Smooth muscle cell (in vitro differentiated cells): ENCODE data around the gene PAPOLB. TPM values are rescaled to one million over a fixed set of nuclear protein-coding genes. Genes with fewer than 3 reads are reported as not detected.

ENCODE experiments used
- DNase-seq: peaks from one replicate; lab custom pipeline; 2025; ENCODE audit not compliant: unreplicated experiment; lab: John Stamatoyannopoulos, UW
- H2AFZ ChIP-seq: fragments of 200-600 bp; sonication (generic); 2 replicates; pipeline ENCODE4 v1.6.0; 2016; ENCODE audit warnings: antibody characterized with exemption, low read depth, mild to moderate bottlenecking
- H3F3A ChIP-seq: fragments of 200-600 bp; sonication (generic); 2 replicates; pipeline ENCODE4 v1.6.0; 2017; ENCODE audit warnings: antibody characterized with exemption, low read depth
- H3K27ac ChIP-seq: fragments of 200-600 bp; sonication (generic); 2 replicates; pipeline ENCODE4 v1.5.1; 2016; ENCODE audit warnings: low read depth, mild to moderate bottlenecking
- H3K27me3 ChIP-seq: fragments of 200-600 bp; sonication (generic); 2 replicates; pipeline ENCODE4 v1.6.1; 2016; ENCODE audit warnings: low read depth, mild to moderate bottlenecking
- H3K36me3 ChIP-seq: fragments of 200-600 bp; sonication (generic); 2 replicates; pipeline ENCODE4 v1.5.1; 2016; ENCODE audit warnings: low read depth
- H3K4me1 ChIP-seq: fragments of 200-600 bp; sonication (generic); 2 replicates; pipeline ENCODE4 v1.5.1; 2016; ENCODE audit warnings: low read depth
- H3K4me2 ChIP-seq: fragments of 200-600 bp; sonication (generic); 2 replicates; pipeline ENCODE4 v1.6.0; 2016; ENCODE audit warnings: mild to moderate bottlenecking
- H3K4me3 ChIP-seq: fragments of 200-600 bp; sonication (generic); 2 replicates; pipeline ENCODE4 v1.5.1; 2016; ENCODE audit warnings: mild to moderate bottlenecking
- H3K79me2 ChIP-seq: fragments of 200-600 bp; sonication (generic); 2 replicates; pipeline ENCODE4 v1.6.0; 2016; ENCODE audit warnings: low read depth, mild to moderate bottlenecking
- H3K9ac ChIP-seq: fragments of 200-600 bp; sonication (generic); 2 replicates; pipeline ENCODE4 v1.6.0; 2016; ENCODE audit warnings: low read depth
- H3K9me3 ChIP-seq: fragments of 200-600 bp; sonication (generic); replicated peaks from 2 replicates; pipeline ENCODE4 v1.5.1; 2016; ENCODE audit warnings: low read depth
- H4K20me1 ChIP-seq: fragments of 200-600 bp; sonication (generic); 2 replicates; pipeline ENCODE4 v1.6.0; 2016; ENCODE audit warnings: low read depth
- WGBS: methylation state at CpG from one replicate; pipeline ENCODE4 v1.1.7; 2016; ENCODE audit warnings: low lambda C conversion rate; 5-methylcytosine and 5-hydroxymethylcytosine counted together
- polyA plus RNA-seq: library from polyadenylated mRNA; unstranded; fragments of >200 nt; fragmentation: Nextera tagmentation; extraction: Ambion mirVana; gene quantifications from 2 replicates; pipeline ENCODE4 v1.2.1, GENCODE V29; 2016
- total RNA-seq: library from RNA; depleted of rRNA; stranded (reverse); fragments of >200 nt; gene quantifications from 2 replicates; pipeline ENCODE4 v1.2.3, GENCODE V29; 2014
- TF ChIP-seq, protein P1 (sequence below): fragments of 200-600 bp; sonication (generic); IDR thresholded peaks from 2 replicates; pipeline ENCODE4 v1.5.1; 2017; ENCODE audit warnings: borderline replicate concordance, mild to moderate bottlenecking, antibody characterized with exemption; ENCODE audit not compliant: insufficient read depth, poor library complexity, severe bottlenecking

Gene PAPOLB
- total and polyA plus RNA-seq, 2 experiments from 2014 or later: 0.18 TPM; not detected in 1

DNA sequence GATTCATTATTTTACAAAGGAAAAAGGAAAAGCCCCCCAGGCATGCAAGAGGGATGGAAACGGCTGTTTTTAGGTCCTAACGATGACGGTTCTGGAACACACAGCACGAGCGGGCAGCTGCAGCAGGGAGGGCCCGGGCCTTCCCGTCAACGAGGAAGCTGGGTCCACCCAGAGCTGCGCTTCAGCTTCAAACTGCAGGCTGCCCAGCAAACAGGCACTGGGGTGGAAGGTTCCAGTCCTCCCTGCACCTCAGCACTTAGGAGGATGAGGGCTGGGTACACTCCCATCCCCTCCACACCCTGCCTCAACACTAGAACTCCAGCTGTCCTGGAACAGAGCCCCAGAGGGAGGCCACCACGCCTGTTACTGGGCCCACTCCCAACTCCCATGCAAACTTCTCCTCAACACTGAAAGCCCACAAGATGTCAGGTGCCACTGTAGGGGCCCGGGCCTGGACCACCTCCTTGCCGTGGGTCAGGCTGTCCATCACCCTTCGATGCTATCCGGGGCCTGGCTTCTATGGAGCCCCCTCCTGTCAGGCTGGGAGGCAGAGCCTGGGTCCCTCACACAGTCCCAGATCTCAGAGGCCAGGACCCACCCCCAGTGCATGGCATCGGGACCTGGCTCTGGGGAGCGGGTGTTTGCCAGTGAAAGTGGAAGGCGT is 33.0 kb downstream of the PAPOLB start:
- Histone ChIP-seq H3K36me3 (no peaks in the 10 kb centered on the region), H3K4me1 (no peaks in the 10 kb centered on the region), H2AFZ (no peak overlapping the region), H3K27ac (no peak overlapping the region), H3K79me2 (no peaks in the 10 kb centered on the region), H3K27me3 (no peaks in the 10 kb centered on the region), H3K4me2 (no peak overlapping the region), H4K20me1 (no peaks in the 10 kb centered on the region), H3K9me3 (no peaks in the 10 kb centered on the region), H3F3A (no peaks in the 10 kb centered on the region), H3K9ac (no peak overlapping the region), H3K4me3 (no peak overlapping the region)
- no peak for DNase-seq
- 92% methylated on average over 17 of the region's 17 CpGs for WGBS
- TF ChIP-seq, protein P1, sequence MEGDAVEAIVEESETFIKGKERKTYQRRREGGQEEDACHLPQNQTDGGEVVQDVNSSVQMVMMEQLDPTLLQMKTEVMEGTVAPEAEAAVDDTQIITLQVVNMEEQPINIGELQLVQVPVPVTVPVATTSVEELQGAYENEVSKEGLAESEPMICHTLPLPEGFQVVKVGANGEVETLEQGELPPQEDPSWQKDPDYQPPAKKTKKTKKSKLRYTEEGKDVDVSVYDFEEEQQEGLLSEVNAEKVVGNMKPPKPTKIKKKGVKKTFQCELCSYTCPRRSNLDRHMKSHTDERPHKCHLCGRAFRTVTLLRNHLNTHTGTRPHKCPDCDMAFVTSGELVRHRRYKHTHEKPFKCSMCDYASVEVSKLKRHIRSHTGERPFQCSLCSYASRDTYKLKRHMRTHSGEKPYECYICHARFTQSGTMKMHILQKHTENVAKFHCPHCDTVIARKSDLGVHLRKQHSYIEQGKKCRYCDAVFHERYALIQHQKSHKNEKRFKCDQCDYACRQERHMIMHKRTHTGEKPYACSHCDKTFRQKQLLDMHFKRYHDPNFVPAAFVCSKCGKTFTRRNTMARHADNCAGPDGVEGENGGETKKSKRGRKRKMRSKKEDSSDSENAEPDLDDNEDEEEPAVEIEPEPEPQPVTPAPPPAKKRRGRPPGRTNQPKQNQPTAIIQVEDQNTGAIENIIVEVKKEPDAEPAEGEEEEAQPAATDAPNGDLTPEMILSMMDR: no peak

DNA sequence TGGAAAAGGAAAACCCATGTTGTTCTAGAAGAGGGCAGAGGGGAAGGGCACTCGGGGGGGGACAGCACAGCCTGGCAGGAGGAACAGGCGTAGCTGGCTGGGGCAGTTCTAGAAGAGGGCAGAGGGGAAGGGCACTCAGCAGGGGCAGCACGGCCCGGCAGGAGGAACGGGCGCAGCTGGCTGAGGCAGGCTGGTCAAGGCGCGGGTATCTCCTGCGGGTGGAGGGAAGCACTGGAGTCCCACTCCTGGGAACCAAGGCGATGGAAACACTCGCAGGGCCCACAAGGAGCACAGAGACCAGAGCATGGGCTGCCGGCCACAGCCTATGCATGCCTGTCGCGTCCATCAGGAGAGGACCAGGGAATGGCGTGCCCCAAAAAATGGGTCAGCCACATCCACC is 36.7 kb downstream of the PAPOLB start:
- Histone ChIP-seq H3K79me2 (no peaks in the 10 kb centered on the region), H4K20me1 (no peaks in the 10 kb centered on the region), H3K4me3 (no peak overlapping the region), H3K9ac (no peak overlapping the region), H3K4me1 (no peaks in the 10 kb centered on the region), H3K9me3 (no peaks in the 10 kb centered on the region), H2AFZ (no peak overlapping the region), H3K27me3 (no peaks in the 10 kb centered on the region), H3K4me2 (no peak overlapping the region), H3F3A (no peaks in the 10 kb centered on the region), H3K27ac (no peak overlapping the region), H3K36me3 (no peaks in the 10 kb centered on the region)
- DNase-seq: no peak
- over 99% methylated on average over 9 of the region's 15 CpGs for WGBS
- TF ChIP-seq, protein P1: no peak

DNA sequence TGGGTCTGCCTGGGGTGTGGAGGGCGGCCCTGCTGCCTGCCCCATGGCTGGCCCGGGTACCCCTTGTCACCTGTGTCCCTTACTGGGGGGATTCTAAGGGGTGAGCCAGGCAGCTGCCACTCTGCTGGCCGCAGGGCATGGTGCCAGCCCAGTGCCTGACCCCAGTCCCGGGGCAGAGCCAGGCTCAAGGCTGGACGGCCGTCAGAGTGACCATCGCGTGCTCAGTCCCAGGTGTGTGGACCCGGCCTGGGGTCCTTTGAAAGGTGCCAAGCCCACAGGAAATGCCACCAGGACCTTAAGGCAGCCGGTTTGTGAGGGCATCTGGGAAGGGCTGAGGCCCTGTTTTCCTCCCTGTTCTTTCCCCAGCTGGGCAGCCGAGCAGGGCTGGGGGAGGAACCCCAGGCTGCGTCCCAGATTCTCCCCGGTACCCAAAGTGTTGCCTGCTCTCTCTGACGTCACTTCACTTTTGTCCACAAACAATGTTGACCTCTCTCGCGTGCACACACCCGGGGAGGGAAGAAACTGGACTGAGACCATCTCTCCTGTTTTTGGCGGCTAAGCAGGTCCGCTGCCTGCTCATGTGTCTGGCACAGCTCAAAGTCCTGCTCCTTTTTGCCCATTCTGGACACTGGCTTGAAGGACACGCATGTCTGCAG is 37.6 kb downstream of the PAPOLB start:
- no peaks in the 10 kb centered on the region for H3F3A ChIP-seq
- no peak overlapping the region for H3K27ac ChIP-seq
- no peaks in the 10 kb centered on the region for H4K20me1 ChIP-seq
- H3K79me2 ChIP-seq: no peaks in the 10 kb centered on the region
- TF ChIP-seq, protein P1: no peak
- no peaks in the 10 kb centered on the region for H3K9me3 ChIP-seq
- no peaks in the 10 kb centered on the region for H3K4me1 ChIP-seq
- WGBS: 95% methylated on average over 20 of the region's 20 CpGs
- no peak for DNase-seq
- no peak overlapping the region for H2AFZ ChIP-seq
- no peak overlapping the region for H3K4me2 ChIP-seq
- no peak overlapping the region for H3K4me3 ChIP-seq
- no peak overlapping the region for H3K9ac ChIP-seq
- H3K36me3 ChIP-seq: no peaks in the 10 kb centered on the region
- H3K27me3 ChIP-seq: no peaks in the 10 kb centered on the region
